DOHH2 (cell line): ENCODE measurements around the gene PEX10.
A peak's percentile ranks its signal among the peaks of the same experiment; 100 is the strongest.

ENCODE experiments used
- EZH2phosphoT487 ChIP-seq: fragments of 200-600 bp; sonication (generic); IDR thresholded peaks from 2 replicates; pipeline ENCODE4 v1.6.1; 2017; ENCODE audit warnings: borderline replicate concordance, mild to moderate bottlenecking, antibody characterized with exemption, low read length, moderate library complexity, mixed read lengths
- TF ChIP-seq, protein P1 (sequence below): fragments of 200-600 bp; sonication (generic); IDR thresholded peaks from one replicate; pipeline ENCODE4 v1.5.1; 2014; ENCODE audit warnings: antibody characterized with exemption, mild to moderate bottlenecking, low read depth, low read length; ENCODE audit not compliant: poor library complexity, severe bottlenecking

- TF ChIP-seq, protein P1, sequence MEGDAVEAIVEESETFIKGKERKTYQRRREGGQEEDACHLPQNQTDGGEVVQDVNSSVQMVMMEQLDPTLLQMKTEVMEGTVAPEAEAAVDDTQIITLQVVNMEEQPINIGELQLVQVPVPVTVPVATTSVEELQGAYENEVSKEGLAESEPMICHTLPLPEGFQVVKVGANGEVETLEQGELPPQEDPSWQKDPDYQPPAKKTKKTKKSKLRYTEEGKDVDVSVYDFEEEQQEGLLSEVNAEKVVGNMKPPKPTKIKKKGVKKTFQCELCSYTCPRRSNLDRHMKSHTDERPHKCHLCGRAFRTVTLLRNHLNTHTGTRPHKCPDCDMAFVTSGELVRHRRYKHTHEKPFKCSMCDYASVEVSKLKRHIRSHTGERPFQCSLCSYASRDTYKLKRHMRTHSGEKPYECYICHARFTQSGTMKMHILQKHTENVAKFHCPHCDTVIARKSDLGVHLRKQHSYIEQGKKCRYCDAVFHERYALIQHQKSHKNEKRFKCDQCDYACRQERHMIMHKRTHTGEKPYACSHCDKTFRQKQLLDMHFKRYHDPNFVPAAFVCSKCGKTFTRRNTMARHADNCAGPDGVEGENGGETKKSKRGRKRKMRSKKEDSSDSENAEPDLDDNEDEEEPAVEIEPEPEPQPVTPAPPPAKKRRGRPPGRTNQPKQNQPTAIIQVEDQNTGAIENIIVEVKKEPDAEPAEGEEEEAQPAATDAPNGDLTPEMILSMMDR, result peak; percentile 63
- TF ChIP-seq EZH2phosphoT487, result no peak
Observed at GRCh38 chr1:2382621-2383361, 29.6 kb downstream of the PEX10 start.
